NCI-H2227 (cell line): ENCODE data around the gene CUL1.

Experiments
- DNase-seq: peaks from one replicate; lab custom pipeline; 2025; ENCODE audit not compliant: unreplicated experiment; lab: John Stamatoyannopoulos, UW

The CUL1 gene

GRCh38 chr7:148754912-148755311, 56.2 kb downstream of the CUL1 start:
- no peak for DNase-seq

- DNase-seq = no peak
Measured at GRCh38 chr7:148761499-148762278, 63.0 kb downstream of the CUL1 start.

- no peak for DNase-seq
Measured at GRCh38 chr7:148763622-148764021, 64.9 kb downstream of the CUL1 start.

GRCh38 chr7:148770004-148770403, 71.3 kb downstream of the CUL1 start:
- no peak for DNase-seq

GRCh38 chr7:148772297-148773089, 73.8 kb downstream of the CUL1 start:
- DNase-seq = peak; percentile 77

GRCh38 chr7:148773334-148773733, 74.6 kb downstream of the CUL1 start:
- DNase-seq = peak; percentile 82

- DNase-seq = no peak
Measured at GRCh38 chr7:148774471-148774870, 75.8 kb downstream of the CUL1 start.

- no peak for DNase-seq
Measured at GRCh38 chr7:148782757-148783456, 84.2 kb downstream of the CUL1 start.

GRCh38 chr7:148783801-148784527, 85.3 kb downstream of the CUL1 start:
- DNase-seq = no peak

GRCh38 chr7:148787571-148788295, 89.0 kb downstream of the CUL1 start:
- no peak for DNase-seq

- DNase-seq = no peak
Measured at GRCh38 chr7:148789220-148789619, 90.5 kb downstream of the CUL1 start.

GRCh38 chr7:148790131-148790726, 91.5 kb downstream of the CUL1 start:
- no peak for DNase-seq

GRCh38 chr7:148790850-148791249, 92.1 kb downstream of the CUL1 start:
- no peak for DNase-seq

- DNase-seq = no peak
Measured at GRCh38 chr7:148791546-148791945, 92.8 kb downstream of the CUL1 start.

GRCh38 chr7:148793590-148793989, 94.9 kb downstream of the CUL1 start:
- no peak for DNase-seq

- no peak for DNase-seq
Measured at GRCh38 chr7:148794476-148794875, 95.8 kb downstream of the CUL1 start.

- DNase-seq = no peak
Measured at GRCh38 chr7:148796841-148797240, 98.1 kb downstream of the CUL1 start.

- DNase-seq = no peak
Measured at GRCh38 chr7:148799893-148800555, 101.3 kb downstream of the CUL1 start.

- no peak for DNase-seq
Measured at GRCh38 chr7:148800677-148801076, 102.0 kb downstream of the CUL1 start.
